Stimulated activated memory B cell treated with anti-CD40 and anti-IgM and Interleukin-4, amounts not matched to agents 10 μg/mL and 1 μg/mL and 100 μg/mL, for 72 hours (primary cell): ENCODE measurements around the gene APBB2.
"Not testable (repeated sequence)": the region's sequence is repeated elsewhere in the genome, so short reads cannot be mapped to it uniquely, and the experiment has no call there.

ENCODE experiments used
- ATAC-seq: fragments of 150-1000 bp; cut with Tn5 transposase; 2 replicates; pipeline ENCODE4 v1.10.0; 2021
- H3K27ac Mint-ChIP-seq: one replicate; pipeline ENCODE4 v1.8.0; 2022; ENCODE audit warnings: mild to moderate bottlenecking, mixed read lengths
- H3K27me3 Mint-ChIP-seq: one replicate; pipeline ENCODE4 v1.8.0; 2022; ENCODE audit warnings: mixed read lengths
- H3K36me3 Mint-ChIP-seq: one replicate; pipeline ENCODE4 v1.8.0; 2022; ENCODE audit warnings: mixed read lengths
- H3K4me1 Mint-ChIP-seq: one replicate; pipeline ENCODE4 v1.8.0; 2022; ENCODE audit warnings: mixed read lengths
- H3K4me3 Mint-ChIP-seq: one replicate; pipeline ENCODE4 v1.8.0; 2022; ENCODE audit warnings: mild to moderate bottlenecking, moderate library complexity, mixed read lengths
- H3K9me3 Mint-ChIP-seq: one replicate; pipeline ENCODE4 v1.8.0; 2022; ENCODE audit warnings: mixed read lengths

APBB2 gene

DNA sequence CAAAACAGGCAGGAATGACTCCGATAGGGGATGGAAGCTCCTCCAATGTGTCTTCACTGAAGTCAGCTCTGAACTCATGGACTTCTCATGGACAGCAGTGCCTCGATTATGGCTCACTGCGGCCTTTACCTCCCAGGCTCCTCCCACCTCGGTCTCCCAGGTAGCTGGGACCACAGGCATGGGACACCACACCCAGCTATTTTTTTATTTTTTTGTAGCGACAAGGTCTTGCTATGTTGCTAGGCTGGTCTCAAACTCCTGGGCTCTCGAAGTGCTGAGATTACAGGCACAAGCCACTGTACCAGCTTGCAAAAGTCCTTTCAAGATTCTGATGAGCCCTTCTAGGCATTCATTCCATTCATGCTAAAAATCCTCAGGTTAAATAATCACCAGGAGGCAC is 283.1 kb downstream of the APBB2 start:
- H3K4me3 Mint-ChIP-seq = no peak overlapping the region

DNA sequence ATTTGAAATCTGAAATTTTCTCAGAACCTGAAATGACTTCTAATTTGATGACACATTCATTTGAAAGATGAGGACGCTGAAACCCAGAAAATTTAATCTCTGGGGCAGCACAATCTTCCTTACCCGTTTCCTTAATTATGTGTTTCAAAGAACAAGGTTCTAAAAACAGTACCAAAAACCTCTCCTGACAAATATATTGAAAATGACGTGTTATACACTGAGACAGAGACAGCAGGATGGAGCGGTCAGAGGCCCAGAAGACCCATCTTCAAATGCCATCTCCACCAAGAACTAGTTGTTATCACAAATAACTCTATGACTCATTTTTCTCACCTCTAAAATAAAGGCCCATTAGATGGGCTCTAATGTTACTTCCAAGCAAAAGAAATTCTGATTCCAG is 287.3 kb downstream of the APBB2 start:
- Mint-ChIP-seq H3K27ac (no peak overlapping the region), H3K9me3 (no peaks in the 10 kb centered on the region), H3K4me1 (peaks cover 8% of the 10 kb centered on the region), H3K4me3 (no peak overlapping the region), H3K36me3 (no peaks in the 10 kb centered on the region), H3K27me3 (peaks cover 24% of the 10 kb centered on the region)
- ATAC-seq = no peak

More for the DNA sequence above, 283.1 kb downstream of the APBB2 start:
- ATAC-seq = no peak
- Mint-ChIP-seq H3K27ac (no peak overlapping the region), H3K27me3 (peaks cover 33% of the 10 kb centered on the region), H3K36me3 (no peaks in the 10 kb centered on the region), H3K9me3 (no peaks in the 10 kb centered on the region), H3K4me1 (peaks cover 8% of the 10 kb centered on the region)

DNA sequence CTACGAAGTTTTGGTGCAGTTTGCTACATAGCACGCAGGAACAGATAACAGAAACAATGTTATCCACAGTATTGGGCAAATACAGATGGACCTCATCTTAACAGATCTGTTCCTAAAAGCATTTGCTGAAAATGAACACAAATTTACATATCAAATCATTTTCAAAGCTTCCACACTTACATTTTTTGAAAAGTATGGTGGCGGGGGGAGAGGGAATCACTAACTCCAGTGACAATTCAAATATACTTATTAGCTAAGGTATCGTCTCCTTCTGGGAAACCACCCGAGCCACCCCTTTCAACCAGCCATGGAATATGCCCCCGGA is 289.6 kb downstream of the APBB2 start:
- no peak overlapping the region for H3K27ac Mint-ChIP-seq
- peaks cover 8% of the 10 kb centered on the region for H3K4me1 Mint-ChIP-seq
- ATAC-seq = no peak
- peaks cover 24% of the 10 kb centered on the region for H3K27me3 Mint-ChIP-seq
- no peak overlapping the region for H3K4me3 Mint-ChIP-seq
- H3K9me3 Mint-ChIP-seq = no peaks in the 10 kb centered on the region
- H3K36me3 Mint-ChIP-seq = no peaks in the 10 kb centered on the region

DNA sequence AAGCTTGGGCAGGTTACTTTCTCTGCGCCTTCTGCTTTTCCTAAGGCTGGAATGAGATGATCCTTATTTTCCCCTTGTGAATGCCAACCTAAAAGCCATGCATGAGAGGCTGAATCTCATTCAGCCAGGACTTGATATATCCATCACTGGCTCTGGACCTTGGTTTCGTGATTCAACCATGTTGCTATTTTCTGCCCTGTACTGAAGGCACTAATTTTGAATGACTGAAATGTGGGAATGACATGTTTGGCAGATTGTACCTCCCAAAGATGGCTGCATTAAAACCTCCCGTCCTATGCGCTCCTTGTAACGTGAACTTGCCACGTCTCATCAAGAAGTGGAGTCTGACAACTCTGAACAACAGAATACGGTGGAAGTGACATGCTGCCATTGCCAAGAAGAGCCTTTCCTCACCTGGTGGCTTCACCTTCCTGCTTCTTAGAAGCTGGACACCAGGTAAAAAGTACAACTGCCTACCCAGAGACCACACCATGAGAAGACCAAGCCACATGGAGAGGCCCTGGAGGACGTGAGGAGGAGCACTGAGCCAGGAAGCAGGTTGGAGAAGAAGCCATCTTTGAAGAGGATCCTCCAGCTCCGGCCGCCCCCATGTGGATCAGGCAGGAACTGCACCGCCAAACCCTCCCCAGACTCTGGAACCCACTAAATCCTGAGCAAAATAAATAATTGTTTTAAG is 290.1 kb downstream of the APBB2 start:
- H3K27me3 Mint-ChIP-seq = peaks cover 24% of the 10 kb centered on the region
- H3K9me3 Mint-ChIP-seq = no peaks in the 10 kb centered on the region
- H3K4me1 Mint-ChIP-seq = peaks cover 8% of the 10 kb centered on the region
- no peaks in the 10 kb centered on the region for H3K36me3 Mint-ChIP-seq
- ATAC-seq = peak; percentile 78
- H3K27ac Mint-ChIP-seq = no peak overlapping the region
- no peak overlapping the region for H3K4me3 Mint-ChIP-seq

DNA sequence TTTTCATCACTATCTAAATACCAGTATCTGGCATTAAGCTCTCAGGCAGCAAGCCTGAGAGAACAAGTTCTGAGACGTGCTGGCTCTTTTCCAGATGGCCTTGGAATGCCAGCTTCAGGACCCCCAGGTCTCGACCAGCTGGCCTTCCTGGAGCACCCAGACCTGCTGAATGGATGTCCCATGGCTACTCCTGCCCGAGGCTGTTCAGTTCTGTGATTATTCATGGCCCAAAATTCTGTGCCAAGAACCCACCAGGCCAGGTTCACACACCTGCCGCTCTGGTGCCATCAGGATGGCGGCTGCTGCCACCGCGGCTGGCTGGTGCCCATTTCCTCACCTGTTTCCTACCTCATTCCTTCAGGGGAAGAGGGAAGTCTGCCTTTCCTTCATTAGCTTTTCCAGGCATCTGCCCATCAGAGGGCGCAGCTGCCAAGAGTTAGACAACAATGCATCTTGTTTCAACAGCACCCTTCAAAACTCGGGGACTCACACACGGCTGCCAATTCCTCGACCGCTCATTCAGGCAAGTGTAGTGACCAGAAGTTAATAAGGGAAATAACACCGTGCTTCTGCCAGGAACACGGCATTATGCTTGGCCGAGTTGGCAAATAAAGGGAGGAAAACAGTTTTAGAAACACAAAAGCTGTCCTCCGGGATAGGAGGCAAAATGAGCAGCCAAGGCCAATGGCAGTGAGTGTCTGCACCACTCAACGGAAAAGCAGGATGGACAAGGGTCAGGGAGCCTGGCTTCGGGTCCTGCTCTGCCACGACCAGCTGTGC is 290.8 kb downstream of the APBB2 start:
- Mint-ChIP-seq H3K4me3 (no peak overlapping the region), H3K36me3 (no peaks in the 10 kb centered on the region), H3K27ac (no peak overlapping the region), H3K27me3 (peaks cover 24% of the 10 kb centered on the region), H3K4me1 (peaks cover 8% of the 10 kb centered on the region), H3K9me3 (no peaks in the 10 kb centered on the region)
- ATAC-seq = no peak

DNA sequence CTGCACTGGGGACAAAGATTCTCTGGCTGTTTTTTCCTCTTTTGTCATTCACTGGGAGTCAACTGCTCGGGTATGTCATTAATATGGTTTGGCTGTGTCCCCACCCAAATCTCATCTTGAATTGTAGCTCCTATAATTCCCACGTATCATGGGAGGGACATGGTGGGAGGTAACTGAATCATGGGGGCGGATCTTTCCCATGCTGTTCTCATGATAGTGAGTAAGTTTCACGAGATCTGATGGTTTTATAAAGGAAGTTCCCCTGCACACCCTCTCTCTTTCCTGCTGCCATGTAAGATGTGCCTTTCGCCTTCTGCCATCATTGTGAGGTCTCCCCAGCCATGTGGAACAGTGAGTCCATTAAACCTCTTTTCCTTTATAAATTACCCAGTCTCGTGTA is 294.4 kb downstream of the APBB2 start:
- H3K4me1 Mint-ChIP-seq, H3K9me3 Mint-ChIP-seq, ATAC-seq, H3K36me3 Mint-ChIP-seq, H3K4me3 Mint-ChIP-seq, H3K27ac Mint-ChIP-seq: not testable (repeated sequence)
- H3K27me3 Mint-ChIP-seq = peaks cover 19% of the 10 kb centered on the region

DNA sequence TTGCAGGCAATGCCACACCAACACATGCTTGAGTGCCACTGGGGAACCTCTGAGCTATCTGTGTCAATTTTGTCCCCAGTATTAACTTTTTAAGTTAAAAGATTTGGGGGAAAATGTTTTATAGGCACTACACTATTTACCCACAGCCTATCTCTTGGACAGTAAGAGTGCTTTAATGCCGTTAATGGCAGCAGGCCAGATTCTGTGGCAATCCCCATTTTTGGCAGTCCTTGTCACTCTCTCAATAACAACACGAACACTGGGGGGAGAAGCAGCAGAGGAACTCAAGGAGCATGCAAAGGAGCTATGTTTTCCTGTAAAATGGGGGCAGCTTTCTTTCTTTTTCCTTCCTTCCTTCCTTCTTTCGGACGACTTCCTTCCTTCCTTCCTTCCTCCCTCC is 296.0 kb downstream of the APBB2 start:
- no peak overlapping the region for H3K27ac Mint-ChIP-seq
- peaks cover 5% of the 10 kb centered on the region for H3K4me1 Mint-ChIP-seq
- peaks cover 19% of the 10 kb centered on the region for H3K27me3 Mint-ChIP-seq
- ATAC-seq = no peak
- H3K9me3 Mint-ChIP-seq = peaks cover 4% of the 10 kb centered on the region
- no peaks in the 10 kb centered on the region for H3K36me3 Mint-ChIP-seq
- H3K4me3 Mint-ChIP-seq = no peak overlapping the region

DNA sequence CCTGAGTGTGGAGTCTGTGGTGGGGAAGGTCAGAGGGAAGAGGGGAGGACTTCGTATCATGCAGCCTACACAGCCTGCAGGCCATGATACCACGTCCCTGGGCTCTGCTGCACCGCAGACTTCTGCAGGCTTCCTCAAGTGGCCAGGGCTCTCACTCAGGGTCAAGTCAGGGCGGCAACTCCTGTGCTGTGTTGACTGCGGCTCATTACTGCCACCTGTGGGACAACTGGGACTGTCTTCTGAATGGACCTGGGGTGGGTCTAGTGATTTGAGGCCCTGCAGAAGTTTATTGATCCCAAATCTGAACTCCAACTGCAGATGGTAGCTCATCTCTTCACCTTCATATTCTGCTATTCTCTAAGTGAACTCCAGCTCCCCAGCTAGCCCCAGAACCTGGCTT is 297.5 kb downstream of the APBB2 start:
- Mint-ChIP-seq H3K27ac (no peak overlapping the region), H3K27me3 (peaks cover 19% of the 10 kb centered on the region), H3K9me3 (peaks cover 4% of the 10 kb centered on the region), H3K36me3 (no peaks in the 10 kb centered on the region), H3K4me3 (no peak overlapping the region), H3K4me1 (peaks cover 5% of the 10 kb centered on the region)
- ATAC-seq = peak; percentile 62

DNA sequence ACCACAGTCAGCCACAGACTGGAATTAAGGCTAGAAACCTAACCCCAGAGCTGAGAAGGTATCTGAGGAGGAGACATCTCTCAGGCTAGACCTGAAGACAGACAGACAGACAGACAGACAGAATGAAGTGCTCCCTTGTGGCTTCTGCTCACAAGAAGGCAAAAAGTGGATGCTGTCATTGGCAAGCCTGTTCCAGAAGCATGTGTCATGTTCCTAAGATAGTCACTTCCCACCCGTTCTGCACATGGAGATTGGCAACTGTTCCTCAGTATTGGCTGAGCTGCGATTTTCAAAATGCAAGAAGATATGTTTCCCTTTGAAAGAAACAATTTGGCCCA is 298.2 kb downstream of the APBB2 start:
- Mint-ChIP-seq H3K9me3 (peaks cover 4% of the 10 kb centered on the region), H3K36me3 (no peaks in the 10 kb centered on the region), H3K27me3 (peaks cover 19% of the 10 kb centered on the region), H3K4me1 (peaks cover 5% of the 10 kb centered on the region), H3K27ac (no peak overlapping the region), H3K4me3 (no peak overlapping the region)
- no peak for ATAC-seq

DNA sequence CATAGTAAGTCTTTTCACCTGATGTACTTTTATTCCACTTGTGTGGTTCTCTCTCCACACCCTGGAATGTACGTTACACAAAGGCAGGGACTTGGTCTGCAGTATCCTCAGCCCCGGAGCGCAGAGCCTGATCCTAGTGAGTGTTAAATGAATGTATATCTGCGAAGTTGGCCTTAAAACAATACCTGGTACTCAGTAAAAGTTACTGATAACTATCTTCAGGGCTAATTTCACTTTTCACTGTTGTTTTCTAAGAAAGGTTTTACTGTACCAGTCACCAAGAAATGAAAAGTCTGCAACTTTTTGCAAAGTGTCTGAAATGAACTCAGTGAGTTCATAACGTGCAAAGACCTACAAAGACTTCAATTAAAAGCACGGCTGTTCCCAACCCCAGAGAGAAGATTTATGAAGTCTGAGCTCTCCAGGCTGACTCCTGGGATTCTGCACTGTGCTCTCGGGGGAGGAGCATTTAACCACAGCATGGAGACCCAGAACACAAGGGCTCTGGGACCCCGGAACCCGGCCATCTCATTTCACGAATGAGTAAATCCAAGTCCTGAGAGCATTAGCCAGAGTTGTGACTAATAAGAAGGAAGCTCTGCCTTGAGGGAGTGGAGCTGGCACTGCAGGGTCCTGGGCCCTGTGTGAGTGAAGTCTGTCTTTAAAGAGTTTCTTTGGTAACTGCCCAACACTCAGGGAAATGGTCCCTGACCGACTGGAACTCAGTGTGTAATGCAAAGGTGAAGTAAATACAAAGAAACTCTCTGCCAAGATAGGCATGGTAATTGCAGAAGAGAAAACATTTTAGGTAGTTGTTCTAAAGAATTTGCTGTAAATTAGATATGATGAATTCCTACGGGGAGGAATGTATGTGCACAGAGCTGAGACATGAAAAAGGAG is 298.8 kb downstream of the APBB2 start:
- peaks cover 4% of the 10 kb centered on the region for H3K9me3 Mint-ChIP-seq
- peaks cover 19% of the 10 kb centered on the region for H3K27me3 Mint-ChIP-seq
- H3K4me1 Mint-ChIP-seq = peaks cover 5% of the 10 kb centered on the region
- H3K27ac Mint-ChIP-seq = no peak overlapping the region
- no peak for ATAC-seq
- no peak overlapping the region for H3K4me3 Mint-ChIP-seq
- no peaks in the 10 kb centered on the region for H3K36me3 Mint-ChIP-seq

DNA sequence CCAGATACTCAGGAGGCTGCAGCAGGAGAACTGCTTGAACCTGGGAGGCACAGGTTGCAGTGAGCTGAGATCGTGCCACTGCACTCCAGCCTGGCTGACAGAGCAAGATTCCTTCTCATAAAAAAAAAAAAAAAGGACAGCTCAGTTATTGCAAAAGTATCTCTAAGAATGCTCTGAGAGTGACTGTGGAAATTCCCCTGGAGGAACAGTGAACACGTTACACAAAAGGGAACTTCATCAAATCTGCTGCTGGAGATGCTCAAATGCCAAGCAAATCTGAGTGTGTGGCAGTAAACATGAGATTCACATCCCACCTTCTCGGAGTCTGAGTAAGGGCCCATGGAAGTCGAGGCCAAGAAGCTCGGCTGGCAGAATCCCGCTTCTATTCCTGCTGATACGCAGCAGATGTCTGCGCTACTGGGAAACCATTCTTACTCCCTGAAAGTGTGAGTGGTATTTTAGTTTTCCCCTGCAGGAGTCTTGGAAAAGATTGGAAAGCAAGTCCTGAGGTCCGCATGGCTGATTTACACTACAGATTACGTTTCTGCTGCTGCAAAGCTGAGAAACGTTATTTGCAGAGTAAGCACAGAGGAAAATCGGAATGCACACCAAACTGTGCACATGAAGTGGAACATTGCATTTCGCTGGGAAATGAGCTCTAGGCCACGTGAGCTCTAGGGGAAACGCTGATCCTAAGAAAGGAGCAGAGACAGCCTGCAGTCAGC is 301.7 kb downstream of the APBB2 start:
- Mint-ChIP-seq H3K27ac (no peak overlapping the region), H3K4me1 (peaks cover 20% of the 10 kb centered on the region), H3K9me3 (peaks cover 4% of the 10 kb centered on the region), H3K4me3 (no peak overlapping the region), H3K27me3 (peaks cover 19% of the 10 kb centered on the region), H3K36me3 (no peaks in the 10 kb centered on the region)
- ATAC-seq = no peak

DNA sequence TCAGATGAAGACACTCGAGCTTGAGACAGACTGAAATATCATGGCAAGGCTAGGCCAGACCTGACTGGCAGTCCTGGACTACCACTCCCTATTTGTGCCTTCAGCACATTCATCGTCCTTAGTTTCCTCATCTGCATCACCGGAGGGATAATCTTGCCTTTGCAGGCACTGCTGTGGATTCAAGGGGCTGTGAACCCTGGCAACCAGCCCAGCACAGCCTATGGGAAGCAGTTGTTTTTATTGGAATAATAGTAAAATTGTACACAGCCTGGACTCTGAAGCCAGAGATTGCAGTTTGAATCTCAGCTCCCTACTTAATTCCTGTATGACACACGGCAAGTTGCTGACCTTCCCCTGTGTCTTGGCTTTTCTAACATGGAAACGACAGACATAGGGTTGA is 303.6 kb downstream of the APBB2 start:
- H3K36me3 Mint-ChIP-seq = no peaks in the 10 kb centered on the region
- H3K9me3 Mint-ChIP-seq = peaks cover 4% of the 10 kb centered on the region
- peaks cover 14% of the 10 kb centered on the region for H3K4me1 Mint-ChIP-seq
- H3K27me3 Mint-ChIP-seq = peaks cover 6% of the 10 kb centered on the region
- no peak overlapping the region for H3K4me3 Mint-ChIP-seq
- ATAC-seq = no peak
- H3K27ac Mint-ChIP-seq = no peak overlapping the region

DNA sequence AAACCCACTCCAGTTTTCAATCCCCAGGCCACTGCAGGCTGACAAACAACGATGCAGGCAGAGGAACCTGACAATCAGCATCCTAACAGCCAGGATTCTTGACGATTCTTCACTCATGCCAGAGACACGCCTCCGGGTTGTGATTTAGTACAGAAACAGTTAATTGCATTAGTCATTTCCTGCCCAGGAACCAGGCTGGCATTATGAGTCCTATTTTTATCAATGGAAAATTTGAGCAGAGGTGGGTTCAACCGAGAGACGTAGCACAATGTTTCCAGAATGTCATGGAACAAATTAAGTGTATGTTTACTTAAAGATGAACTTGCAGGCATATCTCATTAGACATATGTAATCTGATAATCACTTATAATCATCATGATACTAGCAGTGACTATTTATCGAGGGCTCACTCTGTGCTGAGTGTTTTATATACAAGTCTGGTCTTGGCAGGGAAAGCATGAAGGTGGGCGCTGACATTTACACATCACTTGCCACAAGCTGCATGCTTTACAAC is 304.9 kb downstream of the APBB2 start:
- peak; percentile 71 for ATAC-seq
- peak overlapping the region; percentile 82 for H3K27ac Mint-ChIP-seq
- H3K9me3 Mint-ChIP-seq = peaks cover 2% of the 10 kb centered on the region
- H3K4me1 Mint-ChIP-seq = peaks cover 14% of the 10 kb centered on the region
- no peak overlapping the region for H3K4me3 Mint-ChIP-seq
- H3K27me3 Mint-ChIP-seq = no peaks in the 10 kb centered on the region
- no peaks in the 10 kb centered on the region for H3K36me3 Mint-ChIP-seq

DNA sequence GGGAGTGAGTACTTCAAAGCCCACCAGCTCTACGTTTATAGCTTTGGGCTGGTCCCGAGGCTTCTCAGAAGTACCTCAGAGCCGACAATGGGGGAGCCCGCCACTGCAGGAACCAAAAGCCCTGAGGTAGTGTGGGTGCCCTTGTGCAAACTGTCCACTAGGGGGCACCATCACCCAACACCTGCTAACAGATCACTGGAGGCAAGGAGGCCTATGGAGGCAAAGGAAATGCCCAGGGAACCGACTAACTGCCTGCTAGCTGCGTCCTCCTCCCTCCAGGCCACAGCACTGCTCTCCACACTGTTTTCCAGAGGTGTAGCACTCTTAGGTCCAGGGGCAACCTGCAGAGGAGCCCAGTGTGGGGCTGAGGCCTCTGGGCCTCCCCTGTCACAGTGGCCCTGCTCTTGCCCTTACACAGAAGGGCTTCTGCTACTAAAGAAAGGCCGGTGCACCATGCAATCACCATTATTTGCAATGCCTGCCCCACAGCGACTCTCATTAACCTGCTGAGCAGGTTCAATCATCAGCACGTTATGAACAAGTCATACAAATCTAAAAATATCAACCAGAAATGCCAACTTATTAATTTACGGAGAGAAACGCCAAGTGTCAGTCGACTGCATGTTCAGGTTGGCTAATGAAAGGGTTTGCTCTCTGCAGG is 305.5 kb downstream of the APBB2 start:
- H3K4me1 Mint-ChIP-seq = peaks cover 14% of the 10 kb centered on the region
- H3K9me3 Mint-ChIP-seq = no peaks in the 10 kb centered on the region
- peak overlapping the region; percentile 82 for H3K27ac Mint-ChIP-seq
- H3K36me3 Mint-ChIP-seq = no peaks in the 10 kb centered on the region
- H3K27me3 Mint-ChIP-seq = no peaks in the 10 kb centered on the region
- peak; percentile 66 for ATAC-seq
- H3K4me3 Mint-ChIP-seq = no peak overlapping the region
